Spleen (tissue), 7 donors: Measurements from ENCODE around the gene DMD.

Experiments
- CTCF ChIP-seq, 11 experiments: fragments of 200-600 bp in 7 of 11; fragments of 450-650 bp in 4 of 11; sonication (generic) in 4 of 11; IDR thresholded peaks in 8 of 11; conservative IDR thresholded peaks in 3 of 11; 1 replicate in 7 of 11; 2 replicates in 4 of 11; pipeline versions ENCODE4 v1.4.0 to v1.8.0; 2016 to 2021; ENCODE audit warnings: antibody characterized with exemption in 11 of 11, inconsistent platforms in 4 of 11, mild to moderate bottlenecking in 1 of 11
- POLR2A ChIP-seq, 3 donors: fragments of 450-650 bp; IDR thresholded peaks; one replicate each; pipeline ENCODE4 v1.5.1; 2017; ENCODE audit warnings: antibody characterized with exemption in 3 of 3, mild to moderate bottlenecking in 1 of 3
- POLR2AphosphoS5 ChIP-seq, 3 donors: sonication (generic); formaldehyde crosslinking; IDR thresholded peaks; one replicate each; pipeline ENCODE4 v1.5.1; 2017; ENCODE audit warnings: antibody characterized with exemption in 3 of 3
- donor health status: DM: no; HTN: no; CAD: no; lungs with moderate emphysema.
- donor health status: DM: no; HTN: no; CAD: no.
- donor health status: DM: no; HTN: no; CAD: no.

- no peak for TF ChIP-seq POLR2A (IDR thresholded peaks at IDR 0.05)
- TF ChIP-seq CTCF (IDR thresholded peaks at IDR 0.05 in 8 of 11, conservative IDR thresholded peaks at IDR 0.05 in 3 of 11): no peak
- no peak for TF ChIP-seq POLR2AphosphoS5 (IDR thresholded peaks at IDR 0.05)
Measured at GRCh38 chrX:32562261-32562660, 649.1 kb downstream of the DMD start.
